HepG2 (cell line): ENCODE measurements around the gene GPR62. TPM values are rescaled to one million over a fixed set of nuclear protein-coding genes. Genes with fewer than 3 reads are reported as not detected.

ENCODE experiments used
- ATAC-seq: fragments of 200-7000 bp; cut with Tn5 transposase; 3 replicates; pipeline ENCODE4 v1.9.1; 2020; ENCODE audit warnings: mild to moderate bottlenecking, moderate library complexity
- BruUV-seq: library from RNA; stranded (reverse); fragments of 400-500 nt; replicated peaks from 2 replicates; lab custom pipeline; 2021; lab: Mats Ljungman, UMichigan
- CTCF ChIA-PET: fragments of 300-600 bp; formaldehyde crosslinking; extraction: SDS; loops from one replicate; lab custom pipeline; 2021; ENCODE audit warnings: low total read pairs, inconsistent platforms, low intra/inter-chr PET ratio; lab: Yijun Ruan, JAX
- POLR2A ChIA-PET: fragments of 350-600 bp; sonication (Branson Sonifier 250); formaldehyde crosslinking; loops from one replicate; lab custom pipeline; 2020; ENCODE audit warnings: antibody characterized with exemption, inconsistent platforms; lab: Yijun Ruan, JAX
- DNase-seq: peaks from one replicate; pipeline ENCODE4 v3.0.0-alpha.2; 2015; ENCODE audit warnings: low spot score
- FAIRE-seq: peaks from 3 replicates; lab custom pipeline; 2011; peaks lifted over from hg19 to GRCh38; lab: Jason Lieb, UNC
- H2AFZ ChIP-seq: one replicate; pipeline ENCODE4 v1.6.1; 2011; ENCODE audit warnings: low read length, inconsistent platforms
- H3K27ac ChIP-seq: fragments of 300-600 bp; 3 replicates; pipeline ENCODE4 v1.8.0; 2011; ENCODE audit warnings: mixed run types, mild to moderate bottlenecking, mixed read lengths, low read length, inconsistent platforms; ENCODE audit not compliant: insufficient read depth; ENCODE audit errors: extremely low read length
- H3K27me3 ChIP-seq, 2 experiments: fragments of 200-600 bp in 1 of 2; 2 replicates in 1 of 2; 3 replicates in 1 of 2; pipeline versions ENCODE4 v1.6.0 to v1.8.0; 2011; ENCODE audit warnings: low read length in 2 of 2, mild to moderate bottlenecking in 2 of 2, moderate library complexity in 2 of 2, inconsistent platforms in 1 of 2; ENCODE audit not compliant: insufficient read depth in 2 of 2, control insufficient read depth in 1 of 2
- H3K36me3 ChIP-seq, 2 experiments: fragments of 200-600 bp in 1 of 2; replicated peaks in 1 of 2; 2 replicates in 1 of 2; 3 replicates in 1 of 2; pipeline versions ENCODE4 v1.5.1 to v1.8.0; 2011; ENCODE audit warnings: low read length in 2 of 2, inconsistent platforms in 1 of 2; ENCODE audit not compliant: insufficient read depth in 2 of 2, control insufficient read depth in 1 of 2
- H3K4me1 ChIP-seq: 2 replicates; pipeline ENCODE4 v1.5.1; 2012; ENCODE audit warnings: low read length, inconsistent platforms; ENCODE audit not compliant: insufficient read depth
- H3K4me2 ChIP-seq: 2 replicates; pipeline ENCODE4 v1.6.0; 2011; ENCODE audit warnings: low read depth, low read length, inconsistent platforms
- H3K4me3 ChIP-seq, 3 experiments: fragments of 200-600 bp in 1 of 3; sonication (generic), shearing (Covaris generic) in 1 of 3; replicated peaks in 1 of 3; 2 replicates each; pipeline ENCODE4 v1.5.1; 2011 to 2016; ENCODE audit warnings: low read length in 3 of 3, inconsistent platforms in 2 of 3, low read depth in 2 of 3, mild to moderate bottlenecking in 2 of 3, control low read depth in 1 of 3, mixed read lengths in 1 of 3; ENCODE audit not compliant: insufficient read depth in 1 of 3
- H3K79me2 ChIP-seq: one replicate; pipeline ENCODE4 v1.6.1; 2011; ENCODE audit warnings: low read length, inconsistent platforms; ENCODE audit not compliant: insufficient read depth
- H3K9ac ChIP-seq: 2 replicates; pipeline ENCODE4 v1.6.0; 2011; ENCODE audit warnings: mild to moderate bottlenecking, low read depth, low read length, inconsistent platforms; ENCODE audit not compliant: insufficient read depth
- H3K9me3 ChIP-seq: 2 replicates; pipeline ENCODE4 v1.5.1; 2012; ENCODE audit warnings: mild to moderate bottlenecking, low read length
- H4K20me1 ChIP-seq: 2 replicates; pipeline ENCODE4 v1.6.0; 2011; ENCODE audit warnings: inconsistent platforms, mild to moderate bottlenecking, low read length, moderate library complexity; ENCODE audit not compliant: insufficient read depth
- HNRNPK ChIP-seq: fragments of 200-400 bp; formaldehyde crosslinking; IDR thresholded peaks from 2 replicates; pipeline ENCODE4 v1.6.1; 2018; ENCODE audit warnings: low read length, low read depth, moderate library complexity, mild to moderate bottlenecking; ENCODE audit not compliant: poor library complexity, severe bottlenecking
- MTERF4 ChIP-seq: sonication (generic); formaldehyde crosslinking; IDR thresholded peaks from 2 replicates; pipeline ENCODE4 v1.8.0; 2023; ENCODE audit warnings: mild to moderate bottlenecking, missing genetic modification reagents
- RFX5 ChIP-seq: IDR thresholded peaks from 2 replicates; pipeline ENCODE4 v1.6.1; 2011; ENCODE audit warnings: low read depth, low read length, improper control_type of control experiment
- SRY ChIP-seq: sonication (generic); formaldehyde crosslinking; IDR thresholded peaks from 2 replicates; pipeline ENCODE4 v1.8.0; 2022; ENCODE audit warnings: mild to moderate bottlenecking, missing genetic modification reagents
- SYNCRIP ChIP-seq: fragments of 200-400 bp; formaldehyde crosslinking; IDR thresholded peaks from 2 replicates; pipeline ENCODE4 v1.6.1; 2018; ENCODE audit warnings: mild to moderate bottlenecking, low read depth, low read length; ENCODE audit not compliant: insufficient read depth
- XBP1 ChIP-seq: sonication (generic); formaldehyde crosslinking; IDR thresholded peaks from 2 replicates; pipeline ENCODE4 v1.5.0; 2020; ENCODE audit warnings: missing genetic modification reagents
- ZNF18 ChIP-seq: sonication (generic); formaldehyde crosslinking; IDR thresholded peaks from 2 replicates; pipeline ENCODE4 v1.8.0; 2022; ENCODE audit warnings: mild to moderate bottlenecking, missing genetic modification reagents; ENCODE audit not compliant: insufficient replicate concordance
- ZNF30 ChIP-seq: sonication (generic); formaldehyde crosslinking; IDR thresholded peaks from 2 replicates; pipeline ENCODE4 v1.5.0; 2020; ENCODE audit warnings: mild to moderate bottlenecking, missing genetic modification reagents
- ZNF501 ChIP-seq: sonication (generic); formaldehyde crosslinking; IDR thresholded peaks from 2 replicates; pipeline ENCODE4 v1.5.1; 2020; ENCODE audit warnings: mild to moderate bottlenecking, moderate library complexity, missing genetic modification reagents
- ZNF687 ChIP-seq: sonication (generic); formaldehyde crosslinking; IDR thresholded peaks from 2 replicates; pipeline ENCODE4 v1.5.1; 2020; ENCODE audit warnings: mild to moderate bottlenecking, missing genetic modification reagents, moderate library complexity
- ZNF703 ChIP-seq: sonication (generic); formaldehyde crosslinking; IDR thresholded peaks from 2 replicates; pipeline ENCODE4 v1.5.1; 2020; ENCODE audit warnings: missing genetic modification reagents, mild to moderate bottlenecking, moderate library complexity, borderline replicate concordance
- WGBS: methylation state at CpG from one replicate; pipeline ENCODE4 v1.1.6; 2017; ENCODE audit warnings: low lambda C conversion rate; 5-methylcytosine and 5-hydroxymethylcytosine counted together
- in situ Hi-C: cut with HindIII; loops from 2 replicates; pipeline ENCODE4 v1.10.0; 2017; ENCODE audit warnings: low pct_unique_long_range_greater_than_20kb; ENCODE audit not compliant: extremely low pct_ligation_motif_present
- intact Hi-C: fragments of 100-400 bp; cut with micrococcal nuclease; formaldehyde crosslinking; loops from one replicate; pipeline ENCODE4 v1.10.0; 2022; ENCODE audit not compliant: unreplicated experiment
- polyA plus RNA-seq, 8 experiments: library from polyadenylated mRNA; depleted of rRNA in 3 of 8; stranded (reverse) in 7 of 8; unstranded in 1 of 8; fragments of >200 nt; fragmentation: Illumina TruSeq in 4 of 8; extraction: Trizol in 4 of 8; gene quantifications; 2 replicates each; pipeline versions ENCODE4 v1.2.1 to v1.2.3, GENCODE V29; 2011 to 2016; ENCODE audit warnings: low read depth in 4 of 8, missing spikeins in 1 of 8, mixed read lengths in 1 of 8; ENCODE audit not compliant: insufficient read depth in 1 of 8
- total RNA-seq, 5 experiments: library from RNA; depleted of rRNA; stranded (reverse); fragments of >200 nt; fragmentation: Illumina TruSeq; extraction: Trizol; gene quantifications; 2 replicates each; pipeline ENCODE4 v1.2.3, GENCODE V29; 2016; ENCODE audit warnings: low read depth in 1 of 5
- TF ChIP-seq, protein P1 (sequence below): sonication (generic); formaldehyde crosslinking; IDR thresholded peaks from 2 replicates; pipeline ENCODE4 v1.4.0; 2020; ENCODE audit warnings: mild to moderate bottlenecking, missing genetic modification reagents
- TF ChIP-seq, protein P2 (sequence below): sonication (generic); formaldehyde crosslinking; IDR thresholded peaks from 2 replicates; pipeline ENCODE4 v1.4.0; 2020; ENCODE audit warnings: missing genetic modification reagents

Gene GPR62
- total and polyA plus RNA-seq, 2 of the 13 experiments (the other 11 are each of a cell fraction or from before 2014, with no cell fraction given) = not detected

- Histone ChIP-seq H4K20me1 (no peaks in the 10 kb centered on the region), H3K9ac (peak overlapping the region; percentile 94), H3K79me2 (peaks cover 11% of the 10 kb centered on the region), H3K4me1 (peaks cover 51% of the 10 kb centered on the region), H3K4me3 (peak overlapping the region; percentile 73 to 82 (median 77)), H3K36me3 (peaks cover 2 to 5% of the 10 kb centered on the region in 2 experiments; a peak in 1 of 5 replicates), H3K9me3 (no peaks in the 10 kb centered on the region), H3K4me2 (peak overlapping the region; percentile 99), H3K27me3 (no peaks in the 10 kb centered on the region; a peak in 1 of 5 replicates), H3K27ac (peak overlapping the region; percentile 97), H2AFZ (no peak overlapping the region)
- BruUV-seq = TSS peak; percentile 41
- DNase-seq = no peak
- 1% methylated on average over 15 of the region's 30 CpGs for WGBS
- FAIRE-seq = no peak
- in situ Hi-C loops (no loop called here), intact Hi-C loops (loop anchor here (1.0 kb wide), 1 partner anchor 32 kb away; the partner anchor contains the start of gene PARP3)
- peak; percentile 55 for ATAC-seq
- CTCF ChIA-PET = interaction anchor here (1.8 to 3.5 kb wide), 2 partner anchors 8 to 32 kb away, joined by 12 to 34 read pairs; partner anchors contain the start of genes ACY1, PARP3 and RRP9
- POLR2A ChIA-PET = interaction anchor here (0.7 to 5.5 kb wide), 12 partner anchors 9 to 264 kb away, joined by 3 to 173 read pairs (median 8); partner anchors contain the start of genes ACY1, DUSP7, PARP3 and RPL29
- TF ChIP-seq, protein P1, sequence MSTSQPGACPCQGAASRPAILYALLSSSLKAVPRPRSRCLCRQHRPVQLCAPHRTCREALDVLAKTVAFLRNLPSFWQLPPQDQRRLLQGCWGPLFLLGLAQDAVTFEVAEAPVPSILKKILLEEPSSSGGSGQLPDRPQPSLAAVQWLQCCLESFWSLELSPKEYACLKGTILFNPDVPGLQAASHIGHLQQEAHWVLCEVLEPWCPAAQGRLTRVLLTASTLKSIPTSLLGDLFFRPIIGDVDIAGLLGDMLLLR (CRISPR knock-in tag) = peak; percentile 7; the same call in 1 of the 2 replicates
- TF ChIP-seq MTERF4 (CRISPR knock-in tag) (peak; percentile 90), RFX5 (peak; percentile 42; the same call in 1 of the 2 replicates), SYNCRIP (no peak), ZNF18 (CRISPR knock-in tag) (peak; percentile 78), ZNF687 (CRISPR knock-in tag) (peak; percentile 50; the same call in 1 of the 2 replicates), XBP1 (CRISPR knock-in tag) (no peak), SRY (CRISPR knock-in tag) (peak; percentile 35; the same call in 1 of the 2 replicates), ZNF501 (CRISPR knock-in tag) (peak; percentile 32; the same call in 1 of the 2 replicates), HNRNPK (peak; percentile 30), ZNF30 (0 out of 2 replicates have a peak, but pooled peaks have one; percentile 14), ZNF703 (CRISPR knock-in tag) (0 out of 2 replicates have a peak, but pooled peaks have one; percentile 37)
- TF ChIP-seq, protein P2, sequence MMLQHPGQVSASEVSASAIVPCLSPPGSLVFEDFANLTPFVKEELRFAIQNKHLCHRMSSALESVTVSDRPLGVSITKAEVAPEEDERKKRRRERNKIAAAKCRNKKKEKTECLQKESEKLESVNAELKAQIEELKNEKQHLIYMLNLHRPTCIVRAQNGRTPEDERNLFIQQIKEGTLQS (CRISPR knock-in tag) = 0 out of 2 replicates have a peak, but pooled peaks have one; percentile 1
Observed at GRCh38 chr3:51974277-51974962, 19.2 kb downstream of the GPR62 start.
